Astrocyte of the cerebellum (primary cell): ENCODE results near the gene CRYBA2.

Experiments
- DNase-seq: peaks from one replicate; pipeline ENCODE4 v3.0.0-alpha.2; 2011; ENCODE audit warnings: low read depth
- H3K4me3 ChIP-seq: 2 replicates; pipeline ENCODE4 v1.5.1; 2011; ENCODE audit warnings: mild to moderate bottlenecking, low read depth, low read length, moderate library complexity
- in situ Hi-C: cut with HindIII; loops from 2 replicates; pipeline ENCODE4 v1.10.0; 2017; ENCODE audit warnings: low sequenced_read_pairs
- TF ChIP-seq, protein P1 (sequence below): IDR thresholded peaks from 2 replicates; pipeline ENCODE4 v1.5.1; 2012; ENCODE audit warnings: low read length, low read depth, moderate library complexity, mild to moderate bottlenecking; ENCODE audit errors: missing control alignments

CRYBA2 gene

DNA sequence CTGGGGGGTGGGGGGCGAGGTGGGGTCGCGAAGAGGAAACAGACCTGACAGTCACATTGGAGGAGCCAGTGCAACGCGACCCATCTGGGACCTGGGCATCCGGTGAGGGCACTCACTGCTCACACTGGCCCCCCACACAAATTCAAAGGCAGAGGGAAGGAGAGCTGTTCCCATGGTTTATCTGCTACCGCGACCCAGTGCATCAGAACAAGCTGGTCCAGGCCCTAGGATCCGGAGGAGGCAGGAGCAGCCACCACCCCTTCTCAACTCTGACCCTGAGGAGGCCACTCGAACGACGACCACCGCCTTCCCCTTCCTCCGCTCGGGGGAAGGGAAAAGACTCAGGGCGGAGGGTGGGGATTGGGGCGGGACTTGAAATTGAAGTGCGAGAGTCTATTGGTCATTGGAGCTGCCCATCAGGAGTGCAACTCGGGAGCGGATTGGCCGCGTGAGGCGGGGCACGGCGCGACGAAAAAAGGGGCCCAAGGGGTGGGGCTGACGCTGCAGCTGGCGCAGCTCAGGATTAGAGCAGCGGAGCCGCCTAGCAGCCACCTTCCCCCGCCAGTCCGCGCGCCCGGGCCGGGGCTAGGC is 34.0 kb downstream of the CRYBA2 start, which contains the start of gene CDK5R2:
TSS of gene CDK5R2 (plus strand) at position 526 of the 591 bp plus-strand sequence. CDS start 155 bp downstream, outside the sequence.
- in situ Hi-C loops: no loop called here
- H3K4me3 ChIP-seq: peak within 1 kb of the TSS; percentile 19
- DNase-seq: peak; percentile 29

DNA sequence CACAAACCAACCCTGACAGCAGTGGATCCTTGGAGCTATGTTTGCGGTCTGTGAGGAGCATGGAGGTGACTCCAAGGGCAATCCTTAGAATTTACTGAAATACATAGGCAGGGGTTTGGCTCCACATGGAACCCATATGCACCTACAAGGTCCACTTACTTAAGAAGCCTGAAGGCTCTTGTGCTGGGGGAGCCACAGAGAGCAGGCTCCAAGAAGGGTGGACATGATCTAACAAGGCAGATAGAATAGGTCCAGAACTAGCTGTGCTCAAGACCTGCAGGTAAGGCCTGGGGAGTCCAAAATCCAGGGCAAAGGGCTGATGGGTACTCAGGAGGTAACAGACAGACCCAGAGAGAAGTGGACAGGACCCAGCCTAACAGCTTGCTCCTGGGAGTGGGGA is 34.9 kb downstream of the CRYBA2 start:
- TF ChIP-seq, protein P1, sequence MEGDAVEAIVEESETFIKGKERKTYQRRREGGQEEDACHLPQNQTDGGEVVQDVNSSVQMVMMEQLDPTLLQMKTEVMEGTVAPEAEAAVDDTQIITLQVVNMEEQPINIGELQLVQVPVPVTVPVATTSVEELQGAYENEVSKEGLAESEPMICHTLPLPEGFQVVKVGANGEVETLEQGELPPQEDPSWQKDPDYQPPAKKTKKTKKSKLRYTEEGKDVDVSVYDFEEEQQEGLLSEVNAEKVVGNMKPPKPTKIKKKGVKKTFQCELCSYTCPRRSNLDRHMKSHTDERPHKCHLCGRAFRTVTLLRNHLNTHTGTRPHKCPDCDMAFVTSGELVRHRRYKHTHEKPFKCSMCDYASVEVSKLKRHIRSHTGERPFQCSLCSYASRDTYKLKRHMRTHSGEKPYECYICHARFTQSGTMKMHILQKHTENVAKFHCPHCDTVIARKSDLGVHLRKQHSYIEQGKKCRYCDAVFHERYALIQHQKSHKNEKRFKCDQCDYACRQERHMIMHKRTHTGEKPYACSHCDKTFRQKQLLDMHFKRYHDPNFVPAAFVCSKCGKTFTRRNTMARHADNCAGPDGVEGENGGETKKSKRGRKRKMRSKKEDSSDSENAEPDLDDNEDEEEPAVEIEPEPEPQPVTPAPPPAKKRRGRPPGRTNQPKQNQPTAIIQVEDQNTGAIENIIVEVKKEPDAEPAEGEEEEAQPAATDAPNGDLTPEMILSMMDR: no peak
- H3K4me3 ChIP-seq: no peak overlapping the region
- no peak for DNase-seq
- in situ Hi-C loops: no loop called here

More for the DNA sequence above, 34.0 kb downstream of the CRYBA2 start, which contains the start of gene CDK5R2:
- TF ChIP-seq, protein P1: no peak

DNA sequence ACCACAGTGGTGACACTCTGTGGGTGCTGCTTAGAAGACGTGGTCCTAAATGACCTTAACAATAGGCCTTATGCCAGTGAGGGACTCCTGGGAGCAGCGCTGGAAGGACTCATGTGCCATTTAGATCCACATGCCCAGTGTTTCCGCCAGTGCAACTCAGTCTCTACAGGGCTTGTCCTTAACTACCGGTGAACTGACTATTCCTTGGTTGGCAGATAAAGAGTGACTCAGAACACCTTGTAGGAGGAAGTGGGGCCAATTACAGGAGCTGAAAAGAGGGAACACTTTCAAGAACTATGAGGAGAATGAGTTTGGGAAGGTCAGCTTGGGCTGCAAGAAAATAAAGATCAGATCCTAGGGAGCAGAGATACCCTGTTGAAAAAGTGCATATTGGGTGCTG is 35.6 kb downstream of the CRYBA2 start:
- no peak overlapping the region for H3K4me3 ChIP-seq
- TF ChIP-seq, protein P1: no peak
- in situ Hi-C loops: no loop called here
- DNase-seq: no peak

DNA sequence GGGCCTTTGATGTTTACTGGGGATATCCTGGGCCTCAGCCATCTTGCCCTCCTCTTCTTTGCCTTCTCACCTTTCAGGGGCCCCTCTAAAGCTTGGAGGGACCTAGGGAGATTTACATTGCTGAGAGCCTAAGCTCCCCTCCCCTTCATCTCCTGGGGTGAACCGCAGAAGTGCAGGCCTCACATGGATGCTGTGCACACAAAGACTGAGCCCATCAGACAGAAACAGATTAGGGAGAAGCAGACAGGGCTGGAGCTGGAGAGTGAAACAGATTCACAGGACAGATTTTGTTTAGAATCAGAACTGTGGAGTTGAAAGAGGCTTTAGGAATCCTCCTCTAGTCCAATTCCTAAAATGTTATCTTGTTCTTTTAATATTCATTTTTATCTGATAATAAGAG is 37.2 kb downstream of the CRYBA2 start:
- H3K4me3 ChIP-seq: no peak overlapping the region
- no peak for DNase-seq
- TF ChIP-seq, protein P1: no peak
- in situ Hi-C loops: no loop called here

DNA sequence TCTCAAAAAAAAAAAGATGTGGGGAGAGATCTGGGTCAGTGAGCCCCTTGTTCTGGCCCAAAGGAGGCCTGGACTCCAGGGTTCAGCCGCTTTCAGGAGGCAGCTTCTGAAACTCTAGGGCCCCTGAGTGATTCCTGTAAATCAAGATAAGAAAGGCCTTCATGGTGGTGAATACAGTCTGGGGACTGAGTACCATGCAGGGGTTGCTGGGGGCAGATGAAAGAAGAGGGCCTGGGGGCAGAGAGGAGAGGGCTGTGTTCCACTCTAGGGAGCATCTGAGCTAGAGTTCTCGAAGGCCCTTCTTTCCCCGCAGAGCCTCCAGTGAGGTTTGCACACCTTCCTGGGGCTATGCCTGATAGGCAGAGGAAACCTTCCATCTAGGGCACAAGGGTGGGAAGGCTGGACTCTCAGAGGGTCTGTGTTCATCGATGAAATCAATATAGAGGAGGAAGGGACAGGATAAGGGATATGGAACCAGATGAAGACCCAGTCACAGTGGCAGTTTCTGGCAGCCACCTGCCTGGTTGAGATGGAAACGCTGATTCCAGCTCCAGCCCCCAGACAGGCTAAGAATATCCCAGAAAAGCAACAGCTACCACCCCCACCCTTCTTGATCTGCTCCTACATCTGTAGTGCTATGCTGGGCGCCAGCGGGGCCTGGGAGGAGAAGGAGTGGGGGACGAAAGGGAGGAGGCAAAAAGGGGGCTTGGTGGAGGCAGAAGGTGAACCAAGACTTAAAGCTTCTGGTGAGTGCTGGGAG is 38.5 kb downstream of the CRYBA2 start:
- in situ Hi-C loops: no loop called here
- TF ChIP-seq, protein P1: no peak
- H3K4me3 ChIP-seq: no peak overlapping the region
- no peak for DNase-seq

DNA sequence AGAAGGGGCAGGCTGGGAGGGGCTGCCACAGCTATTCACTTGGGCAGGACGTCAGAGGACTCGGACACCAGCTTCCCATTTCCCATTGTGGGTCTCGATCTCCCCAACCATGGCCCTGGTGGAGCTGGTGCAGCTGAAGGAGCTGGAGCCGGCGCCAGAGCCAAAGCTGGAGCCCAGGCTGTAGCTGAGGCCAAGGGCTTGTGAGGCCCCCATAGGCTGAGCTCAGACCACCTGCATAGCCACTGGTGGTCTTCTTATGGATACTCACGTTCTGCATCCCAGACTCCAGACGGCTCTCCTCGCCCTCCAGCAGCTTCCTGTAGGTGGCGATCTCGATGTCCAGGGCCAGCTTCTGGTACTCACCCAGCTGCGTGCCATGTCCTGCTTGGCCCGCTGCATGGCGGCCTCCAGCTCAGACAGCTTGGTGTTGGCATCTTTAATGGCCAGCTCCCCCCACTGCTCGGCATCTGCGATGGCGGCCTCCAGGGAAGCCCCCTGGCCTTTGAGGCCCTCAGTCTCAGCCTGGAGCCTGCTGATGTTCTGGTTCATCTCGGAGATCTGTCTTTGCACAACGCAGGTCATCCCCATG is 39.8 kb downstream of the CRYBA2 start:
- H3K4me3 ChIP-seq: no peak overlapping the region
- TF ChIP-seq, protein P1: no peak
- in situ Hi-C loops: no loop called here
- no peak for DNase-seq
